HCT116 (cell line): ENCODE results near the gene A1CF.

Source experiments
- MAX ChIP-seq: IDR thresholded peaks from 2 replicates; pipeline ENCODE4 v1.6.1; 2012
- POLR2A ChIP-seq: IDR thresholded peaks from 2 replicates; pipeline ENCODE4 v1.7.0; 2011; ENCODE audit warnings: borderline replicate concordance; ENCODE audit not compliant: insufficient read depth, insufficient read length; ENCODE audit errors: extremely low read depth

GRCh38 chr10:50799595-50799994 is 85.8 kb downstream of the A1CF start:
- no peak for TF ChIP-seq MAX
- no peak for TF ChIP-seq POLR2A
